ENCODE data around the gene UQCC2. TPM values are rescaled to one million over a fixed set of nuclear protein-coding genes. Genes with fewer than 3 reads are reported as not detected.

UQCC2 gene
- total RNA-seq, 1 donor from 2014 or later: 39.6 TPM

- TF ChIP-seq, protein P1, sequence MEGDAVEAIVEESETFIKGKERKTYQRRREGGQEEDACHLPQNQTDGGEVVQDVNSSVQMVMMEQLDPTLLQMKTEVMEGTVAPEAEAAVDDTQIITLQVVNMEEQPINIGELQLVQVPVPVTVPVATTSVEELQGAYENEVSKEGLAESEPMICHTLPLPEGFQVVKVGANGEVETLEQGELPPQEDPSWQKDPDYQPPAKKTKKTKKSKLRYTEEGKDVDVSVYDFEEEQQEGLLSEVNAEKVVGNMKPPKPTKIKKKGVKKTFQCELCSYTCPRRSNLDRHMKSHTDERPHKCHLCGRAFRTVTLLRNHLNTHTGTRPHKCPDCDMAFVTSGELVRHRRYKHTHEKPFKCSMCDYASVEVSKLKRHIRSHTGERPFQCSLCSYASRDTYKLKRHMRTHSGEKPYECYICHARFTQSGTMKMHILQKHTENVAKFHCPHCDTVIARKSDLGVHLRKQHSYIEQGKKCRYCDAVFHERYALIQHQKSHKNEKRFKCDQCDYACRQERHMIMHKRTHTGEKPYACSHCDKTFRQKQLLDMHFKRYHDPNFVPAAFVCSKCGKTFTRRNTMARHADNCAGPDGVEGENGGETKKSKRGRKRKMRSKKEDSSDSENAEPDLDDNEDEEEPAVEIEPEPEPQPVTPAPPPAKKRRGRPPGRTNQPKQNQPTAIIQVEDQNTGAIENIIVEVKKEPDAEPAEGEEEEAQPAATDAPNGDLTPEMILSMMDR (IDR thresholded peaks at IDR 0.05): no peak
- H3K4me1 ChIP-seq: no peaks in the 10 kb centered on the region
- ATAC-seq (no peak), DNase-seq (no peak)
- H3K9me3 ChIP-seq: no peaks in the 10 kb centered on the region
- peaks cover 89% of the 10 kb centered on the region for H3K36me3 ChIP-seq
- no peak overlapping the region for H3K27ac ChIP-seq
- no peak overlapping the region for H3K4me3 ChIP-seq
- no peaks in the 10 kb centered on the region for H3K27me3 ChIP-seq (ENCODE audit: low read depth)
- intact Hi-C loops (cut with DNase I): no loop called here
These were observed 52.4 kb downstream of the UQCC2 start for GRCh38 chr6:33658982-33659689.

DNA sequence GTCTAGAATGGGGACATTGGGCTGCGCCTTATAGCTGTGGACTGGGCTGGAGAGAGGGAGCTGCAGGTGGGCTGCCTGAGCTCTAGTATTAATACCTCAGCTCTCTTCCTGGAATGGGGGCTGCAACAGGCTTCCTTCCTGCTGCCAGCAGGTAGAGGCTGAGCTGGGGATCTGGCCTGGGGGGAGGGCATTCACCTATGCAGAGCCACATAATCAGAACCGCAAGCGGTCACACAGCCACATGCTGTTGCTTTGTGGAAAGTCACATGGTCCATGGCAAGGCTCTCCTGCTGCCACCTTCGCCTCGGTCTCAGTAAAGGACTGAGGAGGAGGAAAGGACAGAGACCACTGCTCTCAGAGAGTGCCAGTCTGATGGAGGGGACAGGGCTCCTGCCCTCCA, 54.7 kb downstream of the UQCC2 start:
- DNase-seq (no peak), ATAC-seq (no peak)
- H3K4me1 ChIP-seq: peaks cover 5% of the 10 kb centered on the region
- H3K9me3 ChIP-seq: no peaks in the 10 kb centered on the region
- no peak overlapping the region for H3K4me3 ChIP-seq
- no peak overlapping the region for H3K27ac ChIP-seq
- peaks cover 83% of the 10 kb centered on the region for H3K36me3 ChIP-seq
- TF ChIP-seq, protein P1 (IDR thresholded peaks at IDR 0.05): no peak
- intact Hi-C loops (cut with DNase I): no loop called here
- H3K27me3 ChIP-seq (ENCODE audit: low read depth): no peaks in the 10 kb centered on the region

- no peak for DNase-seq
- ATAC-seq: no peak
- TF ChIP-seq, protein P1 (IDR thresholded peaks at IDR 0.05): no peak
- intact Hi-C loops (cut with DNase I): no loop called here
- Histone ChIP-seq H3K27me3 (ENCODE audit: low read depth) (no peaks in the 10 kb centered on the region), H3K4me1 (peaks cover 12% of the 10 kb centered on the region), H3K4me3 (no peak overlapping the region), H3K27ac (no peak overlapping the region), H3K36me3 (peaks cover 74% of the 10 kb centered on the region), H3K9me3 (no peaks in the 10 kb centered on the region)
These were observed 56.5 kb downstream of the UQCC2 start for GRCh38 chr6:33654831-33655554.

- H3K4me3 ChIP-seq: no peak overlapping the region
- H3K36me3 ChIP-seq: peaks cover 73% of the 10 kb centered on the region
- DNase-seq: no peak
- TF ChIP-seq, protein P1 (IDR thresholded peaks at IDR 0.05): no peak
- H3K27me3 ChIP-seq (ENCODE audit: low read depth): no peaks in the 10 kb centered on the region
- ATAC-seq: no peak
- H3K4me1 ChIP-seq: peaks cover 12% of the 10 kb centered on the region
- H3K9me3 ChIP-seq: no peaks in the 10 kb centered on the region
- intact Hi-C loops (cut with DNase I): no loop called here
- no peak overlapping the region for H3K27ac ChIP-seq
These were observed 59.5 kb downstream of the UQCC2 start for GRCh38 chr6:33652002-33652401.

GRCh38 chr6:33651403-33651802, 60.1 kb downstream of the UQCC2 start:
- Histone ChIP-seq H3K27me3 (ENCODE audit: low read depth) (no peaks in the 10 kb centered on the region), H3K4me3 (no peak overlapping the region), H3K9me3 (no peaks in the 10 kb centered on the region), H3K36me3 (peaks cover 71% of the 10 kb centered on the region), H3K27ac (no peak overlapping the region), H3K4me1 (peaks cover 12% of the 10 kb centered on the region)
- TF ChIP-seq, protein P1 (IDR thresholded peaks at IDR 0.05): no peak
- DNase-seq (no peak), ATAC-seq (no peak)
- intact Hi-C loops (cut with DNase I): no loop called here

Small RNA genes lying within 50 kb of the gene (microRNA-seq; reads per million reads assigned to microRNA genes)
- 5.0 reads per million, percentile 3 among the genes with 10 or more reads in this experiment for gene MIR3934 (ENCODE audit: borderline number of aligned reads)

Other genes starting within 250 kb of the UQCC2 start
- gene BAK1, start 131.4 kb downstream of the UQCC2 start, total RNA-seq: 22.3 TPM
- 74.7 TPM for gene ITPR3, start 90.4 kb downstream of the UQCC2 start, total RNA-seq
- gene IP6K3, start 35.2 kb upstream of the UQCC2 start, total RNA-seq: 3.5 TPM
- 53.6 TPM for gene LEMD2, start 77.4 kb upstream of the UQCC2 start, total RNA-seq
- not detected for gene MLN, start 92.3 kb upstream of the UQCC2 start, total RNA-seq

Data from lower lobe of right lung (tissue), 2 donors.